Uterus (tissue), 2 donors: ENCODE results near the gene DMAC2.

Experiments used
- CTCF ChIP-seq, 4 experiments: fragments of 200-600 bp in 2 of 4; fragments of 450-650 bp in 2 of 4; sonication (generic) in 2 of 4; IDR thresholded peaks; one replicate each; pipeline ENCODE4 v1.5.1; 2016 to 2019; ENCODE audit warnings: antibody characterized with exemption in 4 of 4, mild to moderate bottlenecking in 2 of 4, moderate library complexity in 1 of 4
- POLR2A ChIP-seq, 2 donors: fragments of 450-650 bp; IDR thresholded peaks; one replicate each; pipeline ENCODE4 v1.6.1; 2016; ENCODE audit warnings: antibody characterized with exemption in 2 of 2, mild to moderate bottlenecking in 1 of 2, moderate library complexity in 1 of 2

- no peak for TF ChIP-seq CTCF (IDR thresholded peaks at IDR 0.05)
- no peak for TF ChIP-seq POLR2A (IDR thresholded peaks at IDR 0.05)
These were observed 8.1 kb upstream of the DMAC2 start for GRCh38 chr19:41447732-41448332.
